ENCODE data around the gene WTAP. TPM values are rescaled to one million over a fixed set of nuclear protein-coding genes. Genes with fewer than 3 reads are reported as not detected.

WTAP gene
- total RNA-seq, 1 donor from 2014 or later: 108 TPM

DNA sequence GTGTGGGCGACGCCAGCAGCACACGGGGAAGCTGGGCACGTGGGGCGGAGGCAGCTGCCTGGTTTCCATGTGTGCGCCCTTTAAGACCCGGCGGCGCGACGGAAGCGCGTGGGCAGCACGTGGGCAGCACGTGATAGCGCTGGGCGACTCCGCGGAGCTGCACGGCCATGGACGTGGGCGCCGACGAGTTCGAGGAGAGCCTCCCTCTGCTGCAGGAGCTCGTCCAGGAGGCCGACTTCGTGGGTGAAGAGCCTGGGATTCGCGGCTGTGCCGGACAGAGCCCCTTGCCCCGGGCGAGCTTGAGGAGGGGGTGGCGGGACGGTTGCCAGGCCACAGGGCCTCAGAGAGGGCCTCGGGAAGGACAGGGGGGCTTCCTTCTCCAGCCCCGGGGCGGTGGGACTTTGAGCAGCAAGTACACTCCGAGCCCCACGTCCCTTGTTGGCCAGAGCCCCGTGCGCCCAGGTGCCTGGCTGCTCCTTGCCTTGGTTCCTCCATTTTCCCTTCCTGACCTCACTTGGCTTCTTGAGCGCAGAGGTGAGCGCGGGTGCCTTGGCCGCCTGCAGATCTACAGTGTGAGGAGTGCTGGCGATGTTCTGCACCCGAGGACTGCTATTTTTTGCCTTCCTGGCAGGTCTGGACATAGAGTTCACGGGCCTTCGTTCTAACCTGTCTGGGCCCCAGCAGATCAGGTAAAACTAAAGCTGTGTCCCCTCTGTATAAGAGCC is 73.0 kb downstream of the WTAP start, which contains the start of gene PNLDC1:
PNLDC1 (plus strand) TSS at position 136 of the 725 bp plus-strand sequence; CDS start at position 168, 32 bp downstream.
- Mint-ChIP-seq H3K9me3 (ENCODE audit: unreplicated experiment) (no peaks in the 10 kb centered on the region), H3K27ac (ENCODE audit: unreplicated experiment) (peak within 1 kb of the TSS; percentile 14), H3K27me3 (ENCODE audit: unreplicated experiment) (no peaks in the 10 kb centered on the region), H3K36me3 (ENCODE audit: unreplicated experiment) (no peaks in the 10 kb centered on the region), H3K4me1 (ENCODE audit: low read depth, unreplicated experiment) (peaks cover 7% of the 10 kb centered on the region), H3K4me3 (ENCODE audit: unreplicated experiment) (no peak within 1 kb of the TSS)
- no peak for DNase-seq
- TF ChIP-seq, protein P1, sequence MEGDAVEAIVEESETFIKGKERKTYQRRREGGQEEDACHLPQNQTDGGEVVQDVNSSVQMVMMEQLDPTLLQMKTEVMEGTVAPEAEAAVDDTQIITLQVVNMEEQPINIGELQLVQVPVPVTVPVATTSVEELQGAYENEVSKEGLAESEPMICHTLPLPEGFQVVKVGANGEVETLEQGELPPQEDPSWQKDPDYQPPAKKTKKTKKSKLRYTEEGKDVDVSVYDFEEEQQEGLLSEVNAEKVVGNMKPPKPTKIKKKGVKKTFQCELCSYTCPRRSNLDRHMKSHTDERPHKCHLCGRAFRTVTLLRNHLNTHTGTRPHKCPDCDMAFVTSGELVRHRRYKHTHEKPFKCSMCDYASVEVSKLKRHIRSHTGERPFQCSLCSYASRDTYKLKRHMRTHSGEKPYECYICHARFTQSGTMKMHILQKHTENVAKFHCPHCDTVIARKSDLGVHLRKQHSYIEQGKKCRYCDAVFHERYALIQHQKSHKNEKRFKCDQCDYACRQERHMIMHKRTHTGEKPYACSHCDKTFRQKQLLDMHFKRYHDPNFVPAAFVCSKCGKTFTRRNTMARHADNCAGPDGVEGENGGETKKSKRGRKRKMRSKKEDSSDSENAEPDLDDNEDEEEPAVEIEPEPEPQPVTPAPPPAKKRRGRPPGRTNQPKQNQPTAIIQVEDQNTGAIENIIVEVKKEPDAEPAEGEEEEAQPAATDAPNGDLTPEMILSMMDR (IDR thresholded peaks at IDR 0.05; ENCODE audit: partially characterized antibody, unreplicated experiment): no peak

DNA sequence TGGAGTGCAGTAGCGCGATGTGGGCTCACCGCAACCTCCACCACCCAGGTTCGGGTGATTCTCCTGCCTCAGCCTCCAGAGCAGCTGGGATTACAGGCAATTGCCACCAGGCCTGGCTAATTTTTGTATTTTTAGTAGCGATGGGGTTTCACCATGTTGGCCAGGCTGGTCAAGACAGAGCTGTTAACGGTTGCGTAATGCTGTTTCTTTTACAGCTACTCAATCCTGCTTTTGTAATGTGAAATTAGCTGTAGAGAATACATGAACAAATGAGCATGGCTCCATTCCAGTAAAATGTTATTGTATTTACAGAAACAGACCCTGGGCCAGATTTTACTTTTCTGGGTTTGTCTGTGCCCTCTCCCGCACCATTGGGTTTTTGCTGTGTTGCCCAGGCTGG is 74.6 kb downstream of the WTAP start:
- Mint-ChIP-seq H3K27me3 (ENCODE audit: unreplicated experiment) (no peaks in the 10 kb centered on the region), H3K4me3 (ENCODE audit: unreplicated experiment) (no peak overlapping the region), H3K4me1 (ENCODE audit: low read depth, unreplicated experiment) (peaks cover 4% of the 10 kb centered on the region), H3K36me3 (ENCODE audit: unreplicated experiment) (no peaks in the 10 kb centered on the region), H3K9me3 (ENCODE audit: unreplicated experiment) (no peaks in the 10 kb centered on the region), H3K27ac (ENCODE audit: unreplicated experiment) (no peak overlapping the region)
- no peak for DNase-seq
- TF ChIP-seq, protein P1 (IDR thresholded peaks at IDR 0.05; ENCODE audit: partially characterized antibody, unreplicated experiment): no peak

DNA sequence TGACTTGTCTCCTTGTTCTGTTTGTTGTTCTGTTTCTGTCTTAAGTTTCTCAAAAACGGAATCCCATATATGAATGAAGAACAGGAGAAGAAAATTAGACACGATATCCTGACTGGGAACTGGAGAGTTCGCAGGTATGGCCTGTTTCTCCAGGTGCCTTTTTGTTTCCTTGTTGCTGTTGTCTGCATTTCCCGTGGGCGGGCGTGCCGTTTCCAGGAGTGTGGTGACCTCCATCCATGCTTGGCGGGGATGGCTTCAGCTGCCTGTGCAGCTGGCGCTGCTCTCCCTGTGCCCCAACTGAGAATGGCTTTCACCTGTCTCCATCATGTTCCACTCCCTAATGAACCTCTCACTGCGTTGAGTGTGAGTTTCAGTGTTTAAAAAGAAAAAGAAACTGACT is 77.2 kb downstream of the WTAP start:
- TF ChIP-seq, protein P1 (IDR thresholded peaks at IDR 0.05; ENCODE audit: partially characterized antibody, unreplicated experiment): no peak
- Mint-ChIP-seq H3K4me3 (ENCODE audit: unreplicated experiment) (no peak overlapping the region), H3K4me1 (ENCODE audit: low read depth, unreplicated experiment) (no peaks in the 10 kb centered on the region), H3K27me3 (ENCODE audit: unreplicated experiment) (no peaks in the 10 kb centered on the region), H3K27ac (ENCODE audit: unreplicated experiment) (no peak overlapping the region), H3K9me3 (ENCODE audit: unreplicated experiment) (no peaks in the 10 kb centered on the region), H3K36me3 (ENCODE audit: unreplicated experiment) (no peaks in the 10 kb centered on the region)
- no peak for DNase-seq

DNA sequence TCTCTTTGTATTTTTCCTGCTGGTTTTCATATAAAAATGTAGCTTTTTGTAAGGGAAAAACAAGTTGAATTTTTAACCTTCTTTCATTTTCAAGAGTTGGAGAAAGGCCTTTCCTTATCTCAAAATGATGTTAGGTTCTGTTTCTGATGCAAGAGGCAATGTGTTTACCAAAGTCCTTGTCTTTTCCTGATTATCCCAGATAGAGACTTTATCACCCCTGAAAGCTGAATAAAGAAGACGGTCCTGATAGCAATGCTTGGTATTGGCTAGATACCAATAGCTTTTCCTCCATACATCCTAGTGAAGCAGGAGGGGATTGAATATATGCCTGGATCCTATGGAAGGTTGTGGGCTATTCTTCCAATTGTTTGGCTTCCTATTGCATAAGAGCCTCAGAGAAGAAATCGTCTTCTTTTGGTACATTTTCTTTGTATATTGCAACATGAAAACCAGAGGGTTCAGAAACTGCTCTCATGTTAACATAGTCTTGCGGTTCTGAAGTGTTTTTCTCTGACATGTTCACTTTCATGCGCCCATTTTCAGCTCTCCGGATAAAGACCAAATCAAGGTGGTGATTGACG is 78.2 kb downstream of the WTAP start:
- no peaks in the 10 kb centered on the region for H3K4me1 Mint-ChIP-seq (ENCODE audit: low read depth, unreplicated experiment)
- DNase-seq: no peak
- TF ChIP-seq, protein P1 (IDR thresholded peaks at IDR 0.05; ENCODE audit: partially characterized antibody, unreplicated experiment): no peak
- H3K36me3 Mint-ChIP-seq (ENCODE audit: unreplicated experiment): no peaks in the 10 kb centered on the region
- H3K9me3 Mint-ChIP-seq (ENCODE audit: unreplicated experiment): no peaks in the 10 kb centered on the region
- no peak overlapping the region for H3K4me3 Mint-ChIP-seq (ENCODE audit: unreplicated experiment)
- H3K27me3 Mint-ChIP-seq (ENCODE audit: unreplicated experiment): no peaks in the 10 kb centered on the region
- no peak overlapping the region for H3K27ac Mint-ChIP-seq (ENCODE audit: unreplicated experiment)

Other genes with a start within 250 kb of the WTAP start
- 56.5 TPM for gene SOD2, start 34.3 kb upstream of the WTAP start, total RNA-seq (ENCODE audit: unreplicated experiment)
- 228 TPM for gene ACAT2, start 34.5 kb downstream of the WTAP start, total RNA-seq (ENCODE audit: unreplicated experiment)
- 254 TPM for gene TCP1, start 62.1 kb downstream of the WTAP start, total RNA-seq (ENCODE audit: unreplicated experiment)
- 45.4 TPM for gene MRPL18, start 63.0 kb downstream of the WTAP start, total RNA-seq (ENCODE audit: unreplicated experiment)
- not detected for gene PNLDC1, start 72.8 kb downstream of the WTAP start, total RNA-seq (ENCODE audit: unreplicated experiment)
- not detected for gene MAS1, start 163.5 kb downstream of the WTAP start, total RNA-seq (ENCODE audit: unreplicated experiment)
- gene IGF2R, start 241.6 kb downstream of the WTAP start, total RNA-seq (ENCODE audit: unreplicated experiment): 105 TPM